Stimulated activated CD8-positive, alpha-beta memory T cell treated with anti-CD3 and anti-CD28 coated beads, Interleukin-15, amount 100 ng/mL, for 4 hours (primary cell): Measurements from ENCODE around the gene ARHGEF3.

ENCODE experiments used
- DNase-seq, 2 donors: peaks; one replicate each; pipeline ENCODE4 v3.0.0-alpha.2; 2020; ENCODE audit warnings: low read depth in 2 of 2

ARHGEF3 gene, protein sequence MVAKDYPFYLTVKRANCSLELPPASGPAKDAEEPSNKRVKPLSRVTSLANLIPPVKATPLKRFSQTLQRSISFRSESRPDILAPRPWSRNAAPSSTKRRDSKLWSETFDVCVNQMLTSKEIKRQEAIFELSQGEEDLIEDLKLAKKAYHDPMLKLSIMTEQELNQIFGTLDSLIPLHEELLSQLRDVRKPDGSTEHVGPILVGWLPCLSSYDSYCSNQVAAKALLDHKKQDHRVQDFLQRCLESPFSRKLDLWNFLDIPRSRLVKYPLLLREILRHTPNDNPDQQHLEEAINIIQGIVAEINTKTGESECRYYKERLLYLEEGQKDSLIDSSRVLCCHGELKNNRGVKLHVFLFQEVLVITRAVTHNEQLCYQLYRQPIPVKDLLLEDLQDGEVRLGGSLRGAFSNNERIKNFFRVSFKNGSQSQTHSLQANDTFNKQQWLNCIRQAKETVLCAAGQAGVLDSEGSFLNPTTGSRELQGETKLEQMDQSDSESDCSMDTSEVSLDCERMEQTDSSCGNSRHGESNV

DNA sequence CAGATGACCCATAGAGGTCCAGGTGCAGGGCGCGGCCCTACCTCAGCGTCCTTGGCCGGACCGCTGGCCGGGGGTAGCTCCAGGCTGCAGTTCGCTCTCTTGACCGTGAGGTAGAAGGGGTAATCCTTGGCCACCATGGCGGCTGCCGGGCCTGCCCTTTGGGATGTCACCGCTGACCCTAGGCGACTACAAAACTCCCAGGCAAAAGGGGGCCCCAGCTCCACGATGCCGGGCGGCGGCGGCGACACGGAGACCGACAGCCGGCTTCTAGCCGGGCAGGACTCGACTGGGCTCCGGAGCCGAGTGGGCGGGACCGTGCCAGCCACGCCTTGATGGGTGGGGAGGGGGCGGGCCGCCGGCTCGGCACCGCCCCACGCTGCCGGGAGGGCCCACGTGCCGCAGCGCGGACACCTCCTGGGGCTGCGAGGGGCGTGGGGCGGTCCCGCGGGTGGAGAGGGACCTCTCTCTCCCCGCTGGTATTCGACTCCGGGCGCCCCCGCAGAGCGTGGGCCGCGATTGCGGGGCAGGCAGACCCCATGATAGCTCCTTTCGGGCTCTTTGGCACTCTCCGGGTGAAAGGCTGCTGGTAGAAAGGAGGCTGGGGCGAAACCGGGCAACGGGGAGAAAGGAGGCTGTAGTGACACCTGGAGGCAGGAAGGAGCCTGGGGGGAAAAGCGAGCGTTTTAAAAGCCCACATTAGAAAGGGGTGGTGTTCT, at the start of gene ARHGEF3:
TSS of gene ARHGEF3 (minus strand) at position 288 of the 716 bp plus-strand sequence. CDS start at position 137, 151 bp downstream.
- peak; percentile 77 to 88 for DNase-seq

- no peak for DNase-seq
Observed at GRCh38 chr3:56849698-56850097, 47.9 kb upstream of the ARHGEF3 start.

DNA sequence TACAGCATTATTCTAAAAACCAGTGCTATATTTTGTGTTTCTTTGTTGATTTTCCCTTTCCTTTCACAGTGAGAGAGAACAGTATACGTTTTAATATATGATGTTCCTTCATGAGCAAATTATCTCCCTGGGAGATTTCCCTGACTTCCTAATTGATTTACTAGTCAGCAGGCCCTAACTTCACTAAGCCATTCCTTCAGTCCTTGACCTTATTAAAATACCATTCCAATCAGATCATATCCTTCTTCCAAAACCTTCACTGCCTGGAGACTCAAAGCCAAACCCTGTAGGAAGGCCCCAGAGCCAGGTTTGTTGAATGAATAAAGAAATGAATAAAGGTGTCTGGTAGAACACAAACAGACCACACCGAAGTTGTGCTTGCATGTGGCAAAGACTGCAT, 43.8 kb upstream of the ARHGEF3 start:
- DNase-seq = no peak

DNA sequence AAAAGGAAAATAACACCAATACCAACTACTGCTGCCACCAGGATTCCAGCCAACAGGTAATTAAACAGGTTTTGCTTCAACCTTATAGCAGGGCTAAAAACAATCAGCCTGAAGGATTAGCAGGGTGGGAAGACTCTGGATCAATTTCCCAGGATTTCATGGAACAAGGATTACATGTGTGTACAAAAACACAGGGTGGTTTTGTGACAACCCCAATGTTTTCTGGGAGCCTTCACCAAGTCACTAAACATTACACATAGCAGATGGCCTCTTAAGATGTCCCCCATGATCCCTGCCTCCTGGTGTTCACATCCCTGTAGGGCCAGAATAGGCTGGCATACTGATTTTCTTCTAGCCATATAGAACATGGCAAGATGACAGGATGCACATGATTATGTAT, 42.8 kb upstream of the ARHGEF3 start:
- DNase-seq = no peak

- no peak for DNase-seq
Observed at GRCh38 chr3:56839784-56840715, 38.3 kb upstream of the ARHGEF3 start.

DNA sequence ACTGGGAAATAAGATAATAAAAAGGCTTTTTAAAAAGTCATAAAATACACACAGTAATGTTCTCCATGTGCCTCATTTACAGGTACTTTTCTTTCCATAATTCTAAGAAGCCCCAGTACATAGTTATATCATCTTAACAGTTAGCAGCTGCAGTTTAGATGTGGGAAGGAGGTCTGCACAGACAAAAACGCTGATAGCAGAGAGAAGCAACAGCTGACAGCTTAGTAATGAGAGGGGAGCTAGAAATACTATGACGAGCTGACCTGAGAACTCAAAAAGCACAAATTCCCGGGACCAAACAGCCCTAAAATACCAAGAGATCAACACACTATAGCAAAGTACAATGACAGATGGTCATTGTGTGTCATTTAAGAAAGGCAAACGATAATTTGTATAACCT, 36.7 kb upstream of the ARHGEF3 start:
- no peak for DNase-seq

DNA sequence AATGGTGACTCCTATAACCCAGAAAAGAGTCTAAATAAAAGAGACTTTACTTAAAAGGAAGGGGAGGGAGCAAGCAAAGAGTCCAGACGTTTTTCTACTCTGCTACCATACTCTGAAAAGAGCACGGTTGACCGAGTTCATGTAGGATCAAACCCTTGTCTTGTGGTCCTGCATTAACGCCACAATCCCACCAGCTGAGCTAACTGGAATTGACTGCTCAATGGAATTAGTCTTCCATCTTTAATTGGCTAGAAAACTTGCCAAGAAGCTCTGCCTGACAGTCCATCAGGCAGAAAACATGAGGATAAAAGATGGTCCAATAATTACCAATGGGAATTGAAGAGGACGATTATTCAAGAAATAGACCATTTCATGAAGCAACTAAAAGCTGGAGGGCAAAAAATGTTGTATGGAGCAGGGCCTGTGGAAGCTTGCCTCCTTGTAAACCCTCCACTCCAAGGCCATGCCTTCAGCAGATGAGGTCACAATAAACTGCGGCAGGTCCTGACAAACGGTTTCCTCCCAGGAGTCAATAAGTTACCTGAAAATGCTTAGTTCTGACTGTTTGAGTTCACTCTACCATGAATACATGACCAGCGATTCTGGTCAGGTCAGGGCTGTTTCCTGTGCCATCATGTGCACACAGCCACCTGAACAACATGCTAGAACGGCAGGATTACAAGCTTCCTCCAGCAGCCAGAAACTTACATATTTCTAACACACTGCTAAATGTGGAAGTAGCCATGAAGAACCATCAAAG, 35.6 kb upstream of the ARHGEF3 start:
- no peak for DNase-seq

DNA sequence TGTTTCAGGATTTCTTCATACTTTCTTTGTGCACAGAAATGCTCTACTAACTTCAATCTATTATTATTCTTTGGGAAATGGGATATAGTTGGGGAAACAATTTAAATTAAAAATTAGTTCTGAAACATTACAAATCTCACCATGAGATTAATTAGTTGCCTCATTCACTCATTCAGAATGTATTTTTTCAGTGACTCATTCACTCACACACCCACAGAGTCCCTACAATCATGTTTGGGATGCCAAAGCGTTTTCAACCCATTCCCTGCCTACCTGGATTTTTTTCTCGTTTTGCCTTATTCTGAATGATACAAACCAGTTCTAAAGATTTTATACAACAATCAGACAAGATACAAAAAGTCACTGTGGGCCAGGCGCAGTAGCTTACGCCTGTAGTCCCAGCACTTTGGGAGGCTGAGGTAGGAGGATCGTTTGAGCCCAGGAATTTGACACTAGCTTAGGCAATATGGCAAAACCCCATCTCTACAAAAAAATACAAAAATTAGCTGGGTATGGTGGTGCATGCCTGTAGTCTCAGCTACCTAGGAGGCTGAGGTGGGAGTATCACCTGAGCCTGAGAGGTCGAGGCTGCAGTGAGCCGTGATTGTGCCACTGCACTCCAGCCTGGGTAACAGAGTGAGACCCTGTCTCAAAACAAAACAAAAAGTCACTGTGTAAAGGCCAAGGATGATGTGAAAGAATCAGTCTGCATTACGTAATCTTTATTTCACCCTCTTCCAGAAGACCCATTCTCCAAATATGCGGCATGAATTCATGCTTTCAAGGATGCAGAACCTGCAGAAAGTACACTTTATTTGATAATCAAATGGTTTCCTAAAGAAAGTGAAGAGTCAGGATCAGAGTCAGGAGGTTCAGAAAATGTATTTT, 34.8 kb upstream of the ARHGEF3 start:
- no peak for DNase-seq

GRCh38 chr3:56835650-56836227, 34.0 kb upstream of the ARHGEF3 start:
- no peak for DNase-seq

- DNase-seq = no peak
Observed at GRCh38 chr3:56833536-56833935, 31.8 kb upstream of the ARHGEF3 start.

DNA sequence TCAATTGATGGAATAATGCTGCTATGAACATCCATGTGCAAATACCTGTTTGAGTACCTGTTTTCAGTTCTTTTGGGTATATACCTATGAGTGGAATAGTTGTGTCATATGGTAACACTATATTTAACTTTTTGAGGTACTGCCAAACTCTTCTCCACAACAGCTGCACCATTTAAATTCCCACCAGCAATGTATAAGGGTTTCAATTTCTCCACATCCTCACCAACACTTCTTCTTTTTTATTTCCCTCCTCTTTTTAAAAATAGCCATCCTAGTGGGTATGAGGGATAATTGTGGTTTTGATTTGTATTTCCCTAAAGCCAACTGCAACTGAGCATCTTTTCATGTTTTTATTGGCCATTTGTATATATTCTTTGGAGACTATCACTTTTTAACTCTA, 31.3 kb upstream of the ARHGEF3 start:
- no peak for DNase-seq

DNA sequence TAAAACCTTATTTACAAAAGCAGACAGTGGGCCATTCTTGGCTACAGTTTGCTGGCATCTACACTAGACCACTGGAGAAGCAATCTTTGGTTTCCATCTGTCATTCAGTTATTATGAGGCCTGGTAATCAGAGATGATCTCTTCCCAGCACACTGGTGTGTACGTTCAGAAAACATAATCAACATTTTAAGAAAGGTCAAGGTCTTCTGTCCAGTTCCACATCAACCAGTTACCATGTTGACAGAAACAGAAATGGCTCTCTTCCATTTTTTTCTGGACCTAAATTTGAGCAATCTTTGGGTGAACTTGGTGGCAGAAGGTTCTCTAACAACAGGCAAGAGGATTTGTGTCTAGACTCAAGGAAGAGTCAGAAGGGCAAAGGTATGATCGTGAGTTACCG, 29.8 kb upstream of the ARHGEF3 start:
- DNase-seq = no peak

- DNase-seq = no peak
Observed at GRCh38 chr3:56830884-56831283, 29.1 kb upstream of the ARHGEF3 start.

DNA sequence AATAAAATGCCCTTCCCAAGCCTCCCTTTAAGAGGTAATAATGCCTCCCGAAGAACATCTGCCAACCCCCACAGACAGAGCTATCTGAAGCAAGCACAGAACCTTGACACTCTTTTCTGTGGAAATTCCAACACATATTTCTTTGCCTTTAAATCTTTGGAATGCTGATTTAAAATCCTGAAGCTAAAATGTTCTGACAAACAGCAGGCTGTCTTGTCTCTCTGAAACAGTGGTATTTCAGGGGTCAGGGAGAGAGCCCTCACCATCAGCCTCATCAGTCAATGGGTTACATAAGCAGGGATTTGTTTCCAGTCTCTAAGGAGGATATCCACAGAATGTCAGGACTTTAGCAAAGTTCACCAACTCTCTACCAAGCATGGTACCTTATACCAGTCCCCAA, 27.8 kb upstream of the ARHGEF3 start:
- DNase-seq = no peak

- no peak for DNase-seq
Observed at GRCh38 chr3:56826831-56827722, 25.3 kb upstream of the ARHGEF3 start.

DNA sequence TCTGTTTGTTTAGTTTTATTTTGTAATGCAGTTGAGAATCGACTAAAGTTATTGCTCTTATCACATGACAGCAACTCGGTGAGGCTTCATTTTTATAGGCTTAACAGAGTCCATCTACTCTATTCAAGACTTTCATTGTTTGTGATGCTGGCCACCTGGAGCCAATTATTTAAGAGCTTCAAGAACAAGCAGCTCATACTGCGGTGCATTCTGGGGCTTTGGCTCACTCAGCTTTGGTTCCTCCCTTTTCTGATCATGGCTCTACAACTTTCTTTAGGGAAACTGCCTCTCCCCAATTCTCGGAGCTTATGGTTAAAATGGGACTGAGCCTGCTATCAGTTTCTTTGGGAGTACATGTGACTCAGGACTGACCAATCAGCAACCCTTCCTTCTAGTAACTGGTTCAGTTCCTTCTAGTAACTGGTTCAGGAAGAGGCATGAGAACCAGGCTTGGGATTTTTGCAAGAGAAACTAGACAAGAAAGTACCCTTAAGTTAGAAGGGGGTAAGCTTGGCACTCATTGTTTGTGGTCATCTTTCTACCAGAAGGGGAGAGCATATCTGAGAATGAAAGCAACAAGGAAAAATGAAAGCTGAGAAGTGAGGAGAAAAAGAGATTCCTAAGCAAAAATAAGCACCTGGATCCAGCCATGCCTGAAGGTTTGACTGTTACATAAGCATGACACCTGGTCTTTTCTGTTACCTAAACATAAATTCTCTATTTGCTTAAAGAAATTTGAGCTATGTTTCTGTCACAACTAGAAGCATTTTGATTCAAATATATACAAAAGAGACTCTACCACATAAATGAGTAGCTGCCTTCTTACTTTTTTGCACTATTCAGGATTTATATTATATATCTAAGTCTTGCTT, 24.1 kb upstream of the ARHGEF3 start:
- DNase-seq = no peak

GRCh38 chr3:56823984-56824703, 22.4 kb upstream of the ARHGEF3 start:
- DNase-seq = no peak
